WI38 (cell line): ENCODE data around the gene CASP3.

Source experiments
- H3K4me3 ChIP-seq: 2 replicates; pipeline ENCODE4 v1.5.1; 2011; ENCODE audit warnings: low read depth, mild to moderate bottlenecking, control low read depth, low read length
- TF ChIP-seq, protein P1 (sequence below): IDR thresholded peaks from 2 replicates; pipeline ENCODE4 v1.5.1; 2012; ENCODE audit warnings: low read depth, mild to moderate bottlenecking, control low read depth, low read length

CASP3 gene

DNA sequence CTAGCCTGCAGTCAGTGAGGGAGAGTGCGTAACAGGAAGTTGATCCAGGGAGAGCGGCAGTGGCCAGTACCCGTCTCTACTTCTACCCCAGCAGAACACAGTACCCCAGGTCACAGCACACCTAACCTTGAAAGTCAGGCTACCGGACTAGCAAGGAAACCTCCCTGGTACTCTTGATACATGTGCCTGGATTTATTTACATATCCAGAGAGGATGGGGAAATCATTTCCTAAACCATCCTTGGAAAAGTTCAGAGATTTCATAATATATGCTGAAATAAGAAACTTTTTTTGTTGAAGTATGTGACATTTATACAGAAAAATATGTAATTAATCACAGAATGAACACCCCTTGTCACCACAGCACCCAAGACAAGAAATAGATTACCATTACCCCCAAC, 24.8 kb upstream of the CASP3 start:
- no peak overlapping the region for H3K4me3 ChIP-seq
- TF ChIP-seq, protein P1, sequence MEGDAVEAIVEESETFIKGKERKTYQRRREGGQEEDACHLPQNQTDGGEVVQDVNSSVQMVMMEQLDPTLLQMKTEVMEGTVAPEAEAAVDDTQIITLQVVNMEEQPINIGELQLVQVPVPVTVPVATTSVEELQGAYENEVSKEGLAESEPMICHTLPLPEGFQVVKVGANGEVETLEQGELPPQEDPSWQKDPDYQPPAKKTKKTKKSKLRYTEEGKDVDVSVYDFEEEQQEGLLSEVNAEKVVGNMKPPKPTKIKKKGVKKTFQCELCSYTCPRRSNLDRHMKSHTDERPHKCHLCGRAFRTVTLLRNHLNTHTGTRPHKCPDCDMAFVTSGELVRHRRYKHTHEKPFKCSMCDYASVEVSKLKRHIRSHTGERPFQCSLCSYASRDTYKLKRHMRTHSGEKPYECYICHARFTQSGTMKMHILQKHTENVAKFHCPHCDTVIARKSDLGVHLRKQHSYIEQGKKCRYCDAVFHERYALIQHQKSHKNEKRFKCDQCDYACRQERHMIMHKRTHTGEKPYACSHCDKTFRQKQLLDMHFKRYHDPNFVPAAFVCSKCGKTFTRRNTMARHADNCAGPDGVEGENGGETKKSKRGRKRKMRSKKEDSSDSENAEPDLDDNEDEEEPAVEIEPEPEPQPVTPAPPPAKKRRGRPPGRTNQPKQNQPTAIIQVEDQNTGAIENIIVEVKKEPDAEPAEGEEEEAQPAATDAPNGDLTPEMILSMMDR, result no peak

DNA sequence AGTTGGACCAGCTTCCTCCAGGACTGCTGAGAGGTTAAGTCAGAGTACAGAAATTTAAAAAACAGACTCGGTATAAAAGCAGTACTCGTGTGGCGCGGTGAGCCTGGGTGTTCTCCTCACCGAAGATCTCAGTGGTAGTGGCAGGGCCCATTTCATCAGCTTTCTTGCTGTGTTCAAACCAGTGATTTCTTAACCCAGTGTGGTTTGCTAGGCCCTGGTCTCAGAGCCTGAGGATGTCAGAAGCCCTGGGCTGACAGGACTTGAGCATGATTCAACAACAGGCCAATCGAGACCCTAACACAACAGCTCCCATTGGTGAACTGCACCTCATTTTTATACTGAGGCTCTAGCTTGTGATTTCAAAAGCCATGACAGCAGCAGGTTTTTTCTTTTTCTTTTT, 23.5 kb upstream of the CASP3 start:
- TF ChIP-seq, protein P1, result no peak
- H3K4me3 ChIP-seq, result no peak overlapping the region

DNA sequence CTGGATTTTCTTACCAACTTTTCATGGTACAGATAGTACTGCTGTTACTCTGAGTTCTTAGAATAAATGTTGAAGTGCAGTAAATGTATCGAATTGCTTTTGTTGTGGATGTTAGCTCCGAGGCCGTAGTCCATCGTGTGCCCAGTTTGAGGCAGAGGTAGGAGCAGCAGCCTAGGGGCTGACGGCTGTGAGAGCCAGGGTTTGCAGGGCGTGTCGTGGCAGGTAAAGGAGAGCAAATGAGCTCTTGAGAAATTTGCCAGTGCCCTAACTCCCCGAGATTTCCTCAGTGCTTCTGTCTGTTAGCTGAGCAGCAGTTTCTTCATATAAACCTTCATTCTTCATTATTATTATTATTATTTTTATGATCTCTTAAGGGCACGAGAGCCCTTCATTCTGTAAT, 21.9 kb upstream of the CASP3 start:
- TF ChIP-seq, protein P1, result no peak
- no peak overlapping the region for H3K4me3 ChIP-seq

DNA sequence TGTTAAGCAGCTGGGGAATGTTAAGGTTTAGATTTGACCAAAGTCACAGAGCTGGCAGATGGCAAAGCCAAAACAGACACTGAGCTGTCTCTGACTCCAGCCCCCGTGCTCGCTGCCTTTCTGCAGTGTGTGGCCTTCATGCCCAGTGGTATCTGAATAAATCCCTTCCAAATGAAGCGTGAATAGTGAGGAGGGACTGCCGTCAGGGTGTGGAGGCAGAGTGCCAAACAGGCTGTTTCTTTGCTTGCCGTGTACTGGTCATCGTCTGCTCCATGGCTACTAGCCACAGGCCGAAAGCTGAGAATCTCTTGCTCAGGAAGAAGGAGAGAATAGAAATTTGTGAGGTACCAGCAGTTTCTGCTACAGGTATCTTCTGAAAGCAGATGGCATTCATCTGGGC, 20.0 kb upstream of the CASP3 start:
- TF ChIP-seq, protein P1, result no peak
- no peak overlapping the region for H3K4me3 ChIP-seq

DNA sequence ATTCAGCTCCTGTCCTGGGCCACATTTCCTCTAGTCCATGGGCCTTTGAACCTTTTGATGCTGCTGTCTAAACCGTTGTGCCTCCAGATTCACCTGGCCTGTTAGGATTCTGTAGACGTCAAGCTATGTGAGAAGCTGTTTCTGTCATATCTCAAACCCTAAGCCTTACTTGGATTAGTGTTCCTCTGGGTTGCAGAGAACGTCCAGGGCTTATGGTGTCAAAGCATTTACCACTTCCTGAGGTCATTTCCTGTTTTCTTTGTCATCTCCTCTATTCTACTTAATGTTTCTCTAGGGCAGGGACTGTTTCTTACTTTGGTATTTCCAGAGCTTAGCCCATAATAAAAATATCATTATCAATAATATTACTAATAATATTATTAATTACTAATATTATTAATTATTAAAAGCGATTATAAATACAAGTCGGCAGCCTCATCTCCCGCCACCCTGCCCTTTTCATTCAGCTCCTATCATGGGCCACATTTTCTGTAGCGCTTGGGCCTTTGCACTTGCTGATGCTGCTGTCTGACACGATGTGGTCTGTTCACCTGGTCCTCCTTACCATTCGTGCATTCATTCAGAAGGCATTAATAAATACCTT, 19.4 kb upstream of the CASP3 start:
- TF ChIP-seq, protein P1, result no peak
- no peak overlapping the region for H3K4me3 ChIP-seq

DNA sequence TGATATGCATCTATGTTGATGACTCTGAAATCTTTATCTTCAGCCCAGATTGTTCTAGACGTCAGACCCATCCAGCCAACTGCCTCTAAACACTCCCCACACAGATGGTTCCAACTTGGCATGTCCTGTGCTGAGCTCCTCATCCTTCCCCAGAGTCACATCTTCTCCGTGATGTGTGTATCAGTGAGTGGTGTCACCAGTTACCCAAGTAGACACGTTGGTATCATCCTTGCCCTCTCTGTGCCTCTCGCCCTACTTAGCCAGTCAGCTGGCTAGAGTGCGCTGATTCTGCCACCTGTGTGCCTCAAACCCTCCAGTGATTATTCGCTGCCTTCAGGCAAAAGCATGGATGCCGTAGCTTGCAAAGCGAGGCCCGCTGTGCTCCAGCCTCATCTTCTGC, 18.8 kb upstream of the CASP3 start:
- no peak overlapping the region for H3K4me3 ChIP-seq
- TF ChIP-seq, protein P1, result no peak

DNA sequence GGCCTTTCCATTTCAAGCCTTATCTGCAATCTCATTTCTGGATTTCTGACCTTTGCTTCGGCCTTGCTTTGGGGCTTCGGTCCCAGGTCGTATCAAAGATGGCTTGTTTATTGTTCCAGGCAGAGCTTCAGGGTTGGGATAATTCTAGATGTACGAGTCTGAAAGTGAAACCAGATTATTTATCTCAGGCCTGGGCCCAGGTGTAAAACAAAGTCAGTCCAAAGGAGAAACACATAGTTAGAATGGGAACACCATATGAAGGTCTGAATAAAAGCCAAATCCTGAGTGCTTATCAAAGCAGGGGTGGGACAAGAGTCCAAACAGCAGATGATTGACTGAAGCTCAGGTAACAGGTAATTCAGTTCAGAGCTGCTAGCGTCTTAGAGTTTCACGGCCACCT, 17.4 kb upstream of the CASP3 start:
- TF ChIP-seq, protein P1, result no peak
- no peak overlapping the region for H3K4me3 ChIP-seq
